GM12878 (cell line): ENCODE results near the gene OR10A3. TPM values are rescaled to one million over a fixed set of nuclear protein-coding genes. Genes with fewer than 3 reads are reported as not detected.

Experiments used
- ATAC-seq: fragments of 200-7000 bp; cut with Tn5 transposase; 3 replicates; pipeline ENCODE4 v1.9.1; 2020; ENCODE audit warnings: mild to moderate bottlenecking, moderate library complexity
- BruUV-seq: library from RNA; stranded (reverse); fragments of 400-500 nt; replicated peaks from 2 replicates; lab custom pipeline; 2021; lab: Mats Ljungman, UMichigan
- CTCF ChIA-PET: fragments of 300-600 bp; sonication (Branson Sonifier 250); formaldehyde crosslinking; extraction: SDS; loops from one replicate; lab custom pipeline; 2021; ENCODE audit warnings: inconsistent platforms; lab: Yijun Ruan, JAX
- POLR2A ChIA-PET: fragments of 350-600 bp; formaldehyde crosslinking; extraction: SDS; loops from one replicate; lab custom pipeline; 2021; ENCODE audit warnings: inconsistent platforms; lab: Charles Lee
- RAD21 ChIA-PET: fragments of 300-600 bp; sonication (Branson Sonifier 250); formaldehyde crosslinking; loops from one replicate; lab custom pipeline; 2023; ENCODE audit warnings: antibody characterized with exemption; ENCODE audit not compliant: unreplicated experiment; lab: Charles Lee
- SMC1A ChIA-PET: fragments of 300-600 bp; sonication (Branson Sonifier 250); formaldehyde crosslinking; loops from one replicate; lab custom pipeline; 2023; ENCODE audit not compliant: unreplicated experiment, uncharacterized antibody; lab: Charles Lee
- DNase-seq: peaks from one replicate; pipeline ENCODE4 v3.0.0-alpha.2; 2011; ENCODE audit warnings: low read depth, low spot score
- FAIRE-seq: peaks from 3 replicates; lab custom pipeline; 2011; peaks lifted over from hg19 to GRCh38; lab: Jason Lieb, UNC
- H2AFZ ChIP-seq: 2 replicates; pipeline ENCODE4 v1.6.0; 2011; ENCODE audit warnings: low read depth, low read length, control low read depth; ENCODE audit not compliant: control insufficient read depth
- H3K27ac ChIP-seq: 2 replicates; pipeline ENCODE4 v1.5.1; 2011; ENCODE audit warnings: control low read depth; ENCODE audit not compliant: control insufficient read depth, insufficient read depth
- H3K27me3 ChIP-seq, 2 experiments: replicated peaks in 1 of 2; 2 replicates each; pipeline versions ENCODE4 v1.6.0 to v1.6.1; 2011; ENCODE audit warnings: low read length in 1 of 2; ENCODE audit not compliant: control insufficient read depth in 2 of 2, insufficient read depth in 2 of 2
- H3K36me3 ChIP-seq, 2 experiments: 2 replicates each; pipeline ENCODE4 v1.5.1; 2011; ENCODE audit warnings: low read length in 1 of 2; ENCODE audit not compliant: control insufficient read depth in 2 of 2, insufficient read depth in 2 of 2
- H3K4me1 ChIP-seq: 2 replicates; pipeline ENCODE4 v1.6.1; 2011; ENCODE audit warnings: mild to moderate bottlenecking, low read length, moderate library complexity, mixed read lengths; ENCODE audit not compliant: control insufficient read depth, insufficient read depth
- H3K4me2 ChIP-seq: 2 replicates; pipeline ENCODE4 v1.6.0; 2011; ENCODE audit warnings: control low read depth; ENCODE audit not compliant: control insufficient read depth, insufficient read depth
- H3K4me3 ChIP-seq: fragments of 200-600 bp; sonication (generic); 2 replicates; pipeline ENCODE4 v1.5.1; 2016
- H3K79me2 ChIP-seq: 2 replicates; pipeline ENCODE4 v1.6.0; 2011; ENCODE audit warnings: low read length; ENCODE audit not compliant: control insufficient read depth, insufficient read depth
- H3K9ac ChIP-seq: 2 replicates; pipeline ENCODE4 v1.8.0; 2011; ENCODE audit warnings: low read length, control low read depth, mixed read lengths; ENCODE audit not compliant: control insufficient read depth, insufficient read depth
- H3K9me3 ChIP-seq: replicated peaks from 3 replicates; pipeline ENCODE4 v1.5.1; 2011; ENCODE audit warnings: mild to moderate bottlenecking, low read length; ENCODE audit not compliant: control insufficient read depth, insufficient read depth
- H4K20me1 ChIP-seq: 2 replicates; pipeline ENCODE4 v1.6.0; 2011; ENCODE audit not compliant: control insufficient read depth, insufficient read depth
- BACH1 ChIP-seq: fragments of 450-650 bp; IDR thresholded peaks from 2 replicates; pipeline ENCODE4 v1.6.1; 2017; ENCODE audit warnings: mild to moderate bottlenecking, borderline replicate concordance
- BHLHE40 ChIP-seq, 2 experiments: fragments of 450-650 bp in 1 of 2; IDR thresholded peaks; 2 replicates each; pipeline ENCODE4 v1.6.1; 2011 to 2017; ENCODE audit warnings: low read depth in 2 of 2, borderline replicate concordance in 1 of 2, improper control_type of control experiment in 1 of 2, low read length in 1 of 2, mild to moderate bottlenecking in 1 of 2
- CBFB ChIP-seq: IDR thresholded peaks from 2 replicates; pipeline ENCODE4 v1.6.1; 2016; ENCODE audit warnings: antibody characterized with exemption, low read depth
- CBX5 ChIP-seq: sonication (generic); IDR thresholded peaks from 2 replicates; pipeline ENCODE4 v1.6.1; 2016; ENCODE audit warnings: low read depth, moderate library complexity, mild to moderate bottlenecking, inconsistent platforms
- ETV6 ChIP-seq, 2 experiments: fragments of 450-650 bp in 1 of 2; IDR thresholded peaks in 1 of 2; conservative IDR thresholded peaks in 1 of 2; 2 replicates each; pipeline ENCODE4 v1.6.1; 2014; ENCODE audit warnings: antibody characterized with exemption in 1 of 2, borderline replicate concordance in 1 of 2, low read depth in 1 of 2, mild to moderate bottlenecking in 1 of 2, moderate library complexity in 1 of 2
- FOXM1 ChIP-seq: IDR thresholded peaks from 2 replicates; pipeline ENCODE4 v1.6.1; 2012; ENCODE audit warnings: low read depth, mild to moderate bottlenecking, inconsistent platforms, low read length, moderate library complexity
- JUNB ChIP-seq: IDR thresholded peaks from 2 replicates; pipeline ENCODE4 v1.6.1; 2016; ENCODE audit warnings: antibody characterized with exemption, mild to moderate bottlenecking
- JUND ChIP-seq: IDR thresholded peaks from 2 replicates; pipeline ENCODE4 v1.6.1; 2012; ENCODE audit warnings: low read depth, mild to moderate bottlenecking, low read length, improper control_type of control experiment, moderate library complexity
- KDM1A ChIP-seq: fragments of 200-600 bp; sonication (generic); IDR thresholded peaks from 2 replicates; pipeline ENCODE4 v1.6.1; 2016; ENCODE audit warnings: borderline replicate concordance
- PML ChIP-seq: IDR thresholded peaks from 2 replicates; pipeline ENCODE4 v1.6.1; 2012; ENCODE audit warnings: low read length, inconsistent platforms
- POLR2AphosphoS5 ChIP-seq: IDR thresholded peaks from 2 replicates; pipeline ENCODE4 v1.6.1; 2011; ENCODE audit warnings: mild to moderate bottlenecking, low read length, inconsistent platforms
- SREBF1 ChIP-seq: IDR thresholded peaks from 2 replicates; pipeline ENCODE4 v1.6.1; 2012; ENCODE audit warnings: mild to moderate bottlenecking, low read length
- SREBF2 ChIP-seq: IDR thresholded peaks from 2 replicates; pipeline ENCODE4 v1.6.1; 2012; ENCODE audit warnings: mild to moderate bottlenecking, low read length
- TAF1 ChIP-seq: IDR thresholded peaks from 2 replicates; pipeline ENCODE4 v1.6.1; 2011; ENCODE audit warnings: mild to moderate bottlenecking, low read depth, low read length, borderline replicate concordance
- TARDBP ChIP-seq: IDR thresholded peaks from 2 replicates; pipeline ENCODE4 v1.6.1; 2016; ENCODE audit warnings: borderline replicate concordance
- TCF7 ChIP-seq: IDR thresholded peaks from 2 replicates; pipeline ENCODE4 v1.6.1; 2014; ENCODE audit warnings: antibody characterized with exemption, borderline replicate concordance
- YY1 ChIP-seq: IDR thresholded peaks from 2 replicates; pipeline ENCODE4 v1.6.1; 2011; ENCODE audit warnings: low read depth, mild to moderate bottlenecking, low read length
- WGBS: methylation state at CpG from one replicate; pipeline ENCODE4 v1.1.6; 2016; ENCODE audit warnings: low lambda C conversion rate; ENCODE audit not compliant: insufficient replicate concordance, insufficient coverage; ENCODE audit errors: missing lambda C conversion rate; 5-methylcytosine and 5-hydroxymethylcytosine counted together
- in situ Hi-C: fragments of 300-500 bp; cut with MboI; formaldehyde crosslinking; loops from 9 replicates; pipeline ENCODE4 v1.14.3; 2018; ENCODE audit warnings: mixed read lengths
- intact Hi-C: fragments of 100-400 bp; cut with micrococcal nuclease; formaldehyde crosslinking; loops from one replicate; pipeline ENCODE4 v1.14.2; 2022; ENCODE audit not compliant: unreplicated experiment
- polyA plus RNA-seq, 11 experiments: library from polyadenylated mRNA; depleted of rRNA in 4 of 11; unstranded in 6 of 11; stranded (reverse) in 5 of 11; fragments of >200 nt; fragmentation: Nextera tagmentation in 4 of 11; fragmentation: Illumina TruSeq in 1 of 11; extraction: Ambion mirVana in 4 of 11; extraction: Trizol in 1 of 11; gene quantifications; 1 replicate in 1 of 11; 2 replicates in 10 of 11; pipeline versions ENCODE4 v1.2.1 to v1.2.3, GENCODE V29; 2011 to 2016; ENCODE audit warnings: inconsistent platforms in 2 of 11, missing spikeins in 2 of 11, low read depth in 1 of 11
- total RNA-seq, 4 experiments: library from RNA; depleted of rRNA in 3 of 4; stranded (reverse); fragments of >200 nt in 3 of 4; fragmentation: Illumina TruSeq in 1 of 4; extraction: Trizol in 1 of 4; gene quantifications; 2 replicates each; pipeline versions ENCODE4 v1.2.1 to v1.2.3, GENCODE V29; 2013 to 2021
- TF ChIP-seq, protein P1 (sequence below): IDR thresholded peaks from 2 replicates; pipeline ENCODE4 v1.6.1; 2012; ENCODE audit warnings: low read length, inconsistent platforms
- TF ChIP-seq, protein P2 (sequence below): fragments of 450-650 bp; IDR thresholded peaks from 2 replicates; pipeline ENCODE4 v1.6.1; 2016; ENCODE audit warnings: mild to moderate bottlenecking

OR10A3 gene
- total and polyA plus RNA-seq, 10 of the 15 experiments (the other 5 are each of a cell fraction or from before 2014, with no cell fraction given): 0.04 TPM; not detected in 9

DNA sequence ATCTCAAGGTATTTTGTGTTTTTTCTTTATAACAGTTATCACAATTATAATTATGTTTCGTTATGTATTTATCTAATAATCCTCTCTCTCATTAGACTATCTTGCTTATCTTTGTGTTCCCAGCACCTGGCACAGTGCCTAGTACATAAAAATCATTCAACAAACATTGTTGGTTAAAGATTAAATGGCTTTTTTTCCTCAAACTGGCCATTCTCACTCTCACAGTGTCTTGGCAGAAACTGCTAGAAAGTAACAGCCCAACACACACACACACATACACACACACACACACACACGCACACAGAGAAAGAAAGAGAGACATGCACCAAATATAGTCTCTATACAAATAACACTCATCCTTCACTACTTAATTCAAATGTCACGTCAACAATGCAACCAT lies 47.3 kb downstream of the OR10A3 start:
- DNase-seq (no peak), ATAC-seq (no peak), FAIRE-seq (no peak)
- POLR2A ChIA-PET: interaction anchor here (5.6 kb wide), 1 partner anchor 92 kb away, joined by 29 read pairs; the partner anchor contains the start of gene EIF3F
- in situ Hi-C loops: loop anchor here (5.0 kb wide), 1 partner anchor 93 kb away; the partner anchor contains the start of gene EIF3F
- Histone ChIP-seq H4K20me1 (no peaks in the 10 kb centered on the region), H3K9me3 (no peaks in the 10 kb centered on the region), H3K27me3 (no peaks in the 10 kb centered on the region; a peak in 1 of 4 replicates), H3K4me1 (peaks cover 14% of the 10 kb centered on the region), H3K27ac (no peak overlapping the region), H3K79me2 (no peaks in the 10 kb centered on the region), H3K36me3 (no peaks in the 10 kb centered on the region), H3K9ac (no peak overlapping the region), H3K4me3 (no peak overlapping the region), H3K4me2 (no peak overlapping the region), H2AFZ (no peak overlapping the region)
- RAD21 ChIA-PET: interaction anchor here (8.4 kb wide), 1 partner anchor 90 kb away, joined by 161 read pairs; the partner anchor contains the start of gene EIF3F
- TF ChIP-seq CBFB: no peak
- no peak for TF ChIP-seq SREBF2
- no peak for TF ChIP-seq FOXM1
- TF ChIP-seq TAF1: no peak
- TF ChIP-seq SREBF1: no peak
- TF ChIP-seq, protein P1, sequence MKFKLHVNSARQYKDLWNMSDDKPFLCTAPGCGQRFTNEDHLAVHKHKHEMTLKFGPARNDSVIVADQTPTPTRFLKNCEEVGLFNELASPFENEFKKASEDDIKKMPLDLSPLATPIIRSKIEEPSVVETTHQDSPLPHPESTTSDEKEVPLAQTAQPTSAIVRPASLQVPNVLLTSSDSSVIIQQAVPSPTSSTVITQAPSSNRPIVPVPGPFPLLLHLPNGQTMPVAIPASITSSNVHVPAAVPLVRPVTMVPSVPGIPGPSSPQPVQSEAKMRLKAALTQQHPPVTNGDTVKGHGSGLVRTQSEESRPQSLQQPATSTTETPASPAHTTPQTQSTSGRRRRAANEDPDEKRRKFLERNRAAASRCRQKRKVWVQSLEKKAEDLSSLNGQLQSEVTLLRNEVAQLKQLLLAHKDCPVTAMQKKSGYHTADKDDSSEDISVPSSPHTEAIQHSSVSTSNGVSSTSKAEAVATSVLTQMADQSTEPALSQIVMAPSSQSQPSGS: no peak
- no peak for TF ChIP-seq CBX5
- no peak for TF ChIP-seq PML
- no peak for TF ChIP-seq BACH1
- TF ChIP-seq TCF7: no peak
- TF ChIP-seq KDM1A: no peak
- TF ChIP-seq YY1: no peak
- no peak for TF ChIP-seq POLR2AphosphoS5
- TF ChIP-seq, protein P2, sequence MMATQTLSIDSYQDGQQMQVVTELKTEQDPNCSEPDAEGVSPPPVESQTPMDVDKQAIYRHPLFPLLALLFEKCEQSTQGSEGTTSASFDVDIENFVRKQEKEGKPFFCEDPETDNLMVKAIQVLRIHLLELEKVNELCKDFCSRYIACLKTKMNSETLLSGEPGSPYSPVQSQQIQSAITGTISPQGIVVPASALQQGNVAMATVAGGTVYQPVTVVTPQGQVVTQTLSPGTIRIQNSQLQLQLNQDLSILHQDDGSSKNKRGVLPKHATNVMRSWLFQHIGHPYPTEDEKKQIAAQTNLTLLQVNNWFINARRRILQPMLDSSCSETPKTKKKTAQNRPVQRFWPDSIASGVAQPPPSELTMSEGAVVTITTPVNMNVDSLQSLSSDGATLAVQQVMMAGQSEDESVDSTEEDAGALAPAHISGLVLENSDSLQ: no peak
- no peak for TF ChIP-seq TARDBP
- no peak for TF ChIP-seq BHLHE40 (IDR thresholded peaks at IDR 0.05; ENCODE audit: borderline replicate concordance in 1 of 2, low read depth in 2 of 2, low read length in 1 of 2)
- TF ChIP-seq JUND: no peak
- TF ChIP-seq JUNB: no peak
- no peak for TF ChIP-seq ETV6 (conservative IDR thresholded peaks at IDR 0.05 in 1 of 2, IDR thresholded peaks at IDR 0.05 in 1 of 2; ENCODE audit: borderline replicate concordance in 1 of 2, low read depth in 1 of 2)
- no TSS peak for BruUV-seq
- intact Hi-C loops: loop anchor here (10.0 kb wide), 1 partner anchor 201 kb away; no protein-coding TSS in a partner anchor
- SMC1A ChIA-PET: interaction anchor here (0.7 to 8.4 kb wide), 4 partner anchors 82 to 208 kb away, joined by 3 to 190 read pairs (median 4); partner anchors contain the start of gene EIF3F
- 28% methylated on average over 3 of the region's 3 CpGs for WGBS
- CTCF ChIA-PET: interaction anchor here (1.2 to 8.4 kb wide), 7 partner anchors 9 to 208 kb away, joined by 3 to 271 read pairs (median 12); partner anchors contain the start of gene EIF3F
